H9 (cell line): ENCODE data around the gene FAM76A. TPM values are rescaled to one million over a fixed set of nuclear protein-coding genes. Genes with fewer than 3 reads are reported as not detected.

Experiments used
- DNase-seq: peaks from one replicate; pipeline ENCODE4 v3.0.0-alpha.2; 2017
- H2AFZ ChIP-seq: one replicate; pipeline ENCODE4 v1.6.1; 2013; ENCODE audit warnings: mild to moderate bottlenecking, low read length, control low read depth, moderate library complexity
- H2AK5ac ChIP-seq: 2 replicates; pipeline ENCODE4 v1.6.1; 2013; ENCODE audit warnings: low read length, control low read depth, mixed read lengths; ENCODE audit not compliant: insufficient read length
- H2BK120ac ChIP-seq: one replicate; pipeline ENCODE4 v1.6.1; 2013; ENCODE audit warnings: low read depth, mild to moderate bottlenecking, low read length, control low read depth, inconsistent platforms; ENCODE audit not compliant: poor library complexity, severe bottlenecking
- H2BK12ac ChIP-seq: 2 replicates; pipeline ENCODE4 v1.6.1; 2013; ENCODE audit warnings: low read length, control low read depth, mixed read lengths, low read depth; ENCODE audit not compliant: insufficient read length
- H2BK15ac ChIP-seq: 2 replicates; pipeline ENCODE4 v1.6.1; 2013; ENCODE audit warnings: low read depth, low read length, control low read depth
- H2BK20ac ChIP-seq: one replicate; pipeline ENCODE4 v1.6.1; 2013; ENCODE audit warnings: low read depth, mild to moderate bottlenecking, low read length, control low read depth, inconsistent platforms; ENCODE audit not compliant: poor library complexity, severe bottlenecking
- H2BK5ac ChIP-seq: 2 replicates; pipeline ENCODE4 v1.6.1; 2013; ENCODE audit warnings: low read length, control low read depth, mixed read lengths; ENCODE audit not compliant: insufficient read length
- H3K14ac ChIP-seq: 2 replicates; pipeline ENCODE4 v1.6.1; 2013; ENCODE audit warnings: low read length, control low read depth; ENCODE audit not compliant: insufficient read depth
- H3K18ac ChIP-seq: 2 replicates; pipeline ENCODE4 v1.6.1; 2013; ENCODE audit warnings: low read depth, mild to moderate bottlenecking, mixed read lengths, low read length, control low read depth; ENCODE audit not compliant: insufficient read length
- H3K23ac ChIP-seq: 2 replicates; pipeline ENCODE4 v1.6.1; 2013; ENCODE audit warnings: low read length, control low read depth, mixed read lengths, low read depth; ENCODE audit not compliant: insufficient read length
- H3K23me2 ChIP-seq: 2 replicates; pipeline ENCODE4 v1.6.1; 2013; ENCODE audit warnings: low read depth, mild to moderate bottlenecking, mixed read lengths, low read length, control low read depth; ENCODE audit not compliant: insufficient read length, poor library complexity, severe bottlenecking
- H3K27ac ChIP-seq: 2 replicates; pipeline ENCODE4 v1.5.1; 2013; ENCODE audit warnings: low read length, control low read depth, mixed read lengths, low read depth; ENCODE audit not compliant: insufficient read length
- H3K27me3 ChIP-seq: 2 replicates; pipeline ENCODE4 v1.6.1; 2013; ENCODE audit warnings: low read length, control low read depth, inconsistent platforms; ENCODE audit not compliant: insufficient read depth
- H3K4ac ChIP-seq: 2 replicates; pipeline ENCODE4 v1.6.1; 2013; ENCODE audit warnings: low read depth, mild to moderate bottlenecking, control low read depth, inconsistent platforms, low read length, moderate library complexity
- H3K4me1 ChIP-seq: 2 replicates; pipeline ENCODE4 v1.6.1; 2013; ENCODE audit warnings: low read length, control low read depth, inconsistent platforms; ENCODE audit not compliant: insufficient read depth
- H3K4me2 ChIP-seq: 2 replicates; pipeline ENCODE4 v1.6.1; 2013; ENCODE audit warnings: low read length, control low read depth, mixed read lengths; ENCODE audit not compliant: insufficient read length, insufficient read depth
- H3K56ac ChIP-seq: 2 replicates; pipeline ENCODE4 v1.6.1; 2013; ENCODE audit warnings: low read depth, mild to moderate bottlenecking, mixed read lengths, low read length, control low read depth; ENCODE audit not compliant: insufficient read length
- H3K79me1 ChIP-seq: 2 replicates; pipeline ENCODE4 v1.6.1; 2013; ENCODE audit warnings: low read depth, mild to moderate bottlenecking, moderate library complexity, low read length, control low read depth, inconsistent platforms; ENCODE audit not compliant: insufficient read depth, poor library complexity, severe bottlenecking
- H3K79me2 ChIP-seq: 2 replicates; pipeline ENCODE4 v1.6.1; 2013; ENCODE audit warnings: low read length, control low read depth, inconsistent platforms; ENCODE audit not compliant: insufficient read depth
- H3K9ac ChIP-seq: 2 replicates; pipeline ENCODE4 v1.6.1; 2013; ENCODE audit warnings: low read length, control low read depth, mixed read lengths; ENCODE audit not compliant: insufficient read length; ENCODE audit errors: extremely low read depth
- H3K9me3 ChIP-seq: one replicate; pipeline ENCODE4 v1.6.1; 2013; ENCODE audit warnings: low read depth, low read length, inconsistent platforms; ENCODE audit not compliant: control insufficient read depth
- H3T11ph ChIP-seq: one replicate; pipeline ENCODE4 v1.6.1; 2013; ENCODE audit warnings: mild to moderate bottlenecking, low read length, control low read depth, inconsistent platforms
- H4K20me1 ChIP-seq: one replicate; pipeline ENCODE4 v1.6.1; 2013; ENCODE audit not compliant: control insufficient read depth, insufficient read length, insufficient read depth
- H4K5ac ChIP-seq: 2 replicates; pipeline ENCODE4 v1.6.1; 2013; ENCODE audit warnings: low read depth, mild to moderate bottlenecking, mixed read lengths, low read length, control low read depth; ENCODE audit not compliant: insufficient read length
- H4K8ac ChIP-seq: replicated peaks from 2 replicates; pipeline ENCODE4 v1.6.1; 2013; ENCODE audit warnings: low read length, control low read depth, mixed read lengths, low read depth; ENCODE audit not compliant: insufficient read length
- H4K91ac ChIP-seq: 2 replicates; pipeline ENCODE4 v1.6.1; 2013; ENCODE audit warnings: low read depth, mild to moderate bottlenecking, moderate library complexity, mixed read lengths, low read length, control low read depth; ENCODE audit not compliant: insufficient read length
- H3K27ac Mint-ChIP-seq, 3 experiments: 2 replicates in 2 of 3; 3 replicates in 1 of 3; pipeline ENCODE4 v1.8.0; 2020 to 2021; ENCODE audit warnings: mixed read lengths in 3 of 3, mild to moderate bottlenecking in 1 of 3, moderate library complexity in 1 of 3
- H3K27me3 Mint-ChIP-seq: 2 replicates; pipeline ENCODE4 v1.8.0; 2021; ENCODE audit warnings: low read depth, mild to moderate bottlenecking, moderate library complexity, mixed read lengths
- H3K36me3 Mint-ChIP-seq, 3 experiments: 2 replicates in 2 of 3; 3 replicates in 1 of 3; pipeline ENCODE4 v1.8.0; 2020 to 2021; ENCODE audit warnings: low read depth in 3 of 3, mixed read lengths in 3 of 3; ENCODE audit not compliant: insufficient read depth in 1 of 3
- H3K4me1 Mint-ChIP-seq, 2 experiments: 2 replicates each; pipeline ENCODE4 v1.8.0; 2020; ENCODE audit warnings: mixed read lengths in 2 of 2
- H3K4me3 Mint-ChIP-seq, 2 experiments: 2 replicates in 1 of 2; 3 replicates in 1 of 2; pipeline ENCODE4 v1.8.0; 2020 to 2021; ENCODE audit warnings: mild to moderate bottlenecking in 2 of 2, mixed read lengths in 2 of 2, moderate library complexity in 1 of 2
- H3K9me3 Mint-ChIP-seq, 2 experiments: 2 replicates in 1 of 2; 3 replicates in 1 of 2; pipeline ENCODE4 v1.8.0; 2020; ENCODE audit warnings: mild to moderate bottlenecking in 2 of 2, mixed read lengths in 2 of 2, moderate library complexity in 1 of 2
- whole genome bisulfite sequencing: extraction: QIAGEN DNeasy Blood & Tissue Kit; methylation state at CpG from one replicate; pipeline ENCODE4 v1.1.7; 2013; ENCODE audit warnings: missing lambda C conversion rate, low lambda C conversion rate, mixed read lengths; ENCODE audit not compliant: insufficient read length; ENCODE audit errors: extremely low coverage; 5-methylcytosine and 5-hydroxymethylcytosine counted together
- total RNA-seq: library from RNA; stranded (reverse); gene quantifications from 2 replicates; pipeline ENCODE4 v1.2.1, GENCODE V29; 2021
- TF ChIP-seq, protein P1 (sequence below): fragments of 200-600 bp; sonication (generic); conservative IDR thresholded peaks from 3 replicates; pipeline ENCODE4 v1.8.0; 2021; ENCODE audit warnings: antibody characterized with exemption, mild to moderate bottlenecking

FAM76A gene
- total RNA-seq, 1 experiment from 2014 or later = 10.6 TPM

DNA sequence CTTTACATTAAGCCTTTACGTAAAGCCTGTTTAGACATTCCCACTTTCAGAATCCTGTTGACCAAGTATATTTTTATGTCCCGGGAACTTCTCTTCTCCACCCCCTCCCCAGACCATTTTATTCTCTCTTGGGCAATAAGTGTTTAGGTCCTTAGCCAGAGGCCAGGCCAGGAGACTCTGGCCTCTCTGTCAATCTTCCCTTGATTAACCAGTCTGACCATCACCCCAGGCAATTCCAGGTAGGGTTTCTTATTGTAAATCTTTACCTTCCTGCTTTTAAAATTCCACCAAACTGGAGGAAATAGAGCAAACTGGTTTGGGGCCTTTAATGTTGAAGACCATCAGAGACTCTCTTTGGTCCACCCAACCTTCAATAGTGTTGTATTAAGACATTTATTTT lies 41.6 kb upstream of the FAM76A start:
- no peak overlapping the region for H2AFZ ChIP-seq
- H3K4me1 ChIP-seq = no peaks in the 10 kb centered on the region
- Mint-ChIP-seq H3K4me1 (peaks cover 18 to 19% of the 10 kb centered on the region in 2 experiments), H3K4me3 (no peak overlapping the region), H3K36me3 (peaks cover 8 to 17% (median 14%) of the 10 kb centered on the region in 3 experiments), H3K9me3 (peaks cover 35 to 42% of the 10 kb centered on the region in 2 experiments), H3K27me3 (peaks cover 10% of the 10 kb centered on the region), H3K27ac (no peak overlapping the region)
- H4K5ac ChIP-seq = no peak overlapping the region
- H2AK5ac ChIP-seq = no peak overlapping the region
- no CpG with 5 or more reads among the region's 2 CpGs for WGBS
- no peak overlapping the region for H2BK120ac ChIP-seq
- no peak overlapping the region for H2BK15ac ChIP-seq
- no peaks in the 10 kb centered on the region for H3K27me3 ChIP-seq
- H4K91ac ChIP-seq = no peak overlapping the region
- H2BK12ac ChIP-seq = no peak overlapping the region
- H3K18ac ChIP-seq = no peak overlapping the region
- no peaks in the 10 kb centered on the region for H3K79me1 ChIP-seq
- H3K56ac ChIP-seq = no peak overlapping the region
- H3K23ac ChIP-seq = no peak overlapping the region
- no peak overlapping the region for H3K4me2 ChIP-seq
- no peaks in the 10 kb centered on the region for H4K20me1 ChIP-seq
- DNase-seq = no peak
- H3T11ph ChIP-seq = no peak overlapping the region
- no peak overlapping the region for H3K4ac ChIP-seq
- H3K9me3 ChIP-seq = no peaks in the 10 kb centered on the region
- no peaks in the 10 kb centered on the region for H3K23me2 ChIP-seq
- no peak overlapping the region for H4K8ac ChIP-seq
- TF ChIP-seq, protein P1, sequence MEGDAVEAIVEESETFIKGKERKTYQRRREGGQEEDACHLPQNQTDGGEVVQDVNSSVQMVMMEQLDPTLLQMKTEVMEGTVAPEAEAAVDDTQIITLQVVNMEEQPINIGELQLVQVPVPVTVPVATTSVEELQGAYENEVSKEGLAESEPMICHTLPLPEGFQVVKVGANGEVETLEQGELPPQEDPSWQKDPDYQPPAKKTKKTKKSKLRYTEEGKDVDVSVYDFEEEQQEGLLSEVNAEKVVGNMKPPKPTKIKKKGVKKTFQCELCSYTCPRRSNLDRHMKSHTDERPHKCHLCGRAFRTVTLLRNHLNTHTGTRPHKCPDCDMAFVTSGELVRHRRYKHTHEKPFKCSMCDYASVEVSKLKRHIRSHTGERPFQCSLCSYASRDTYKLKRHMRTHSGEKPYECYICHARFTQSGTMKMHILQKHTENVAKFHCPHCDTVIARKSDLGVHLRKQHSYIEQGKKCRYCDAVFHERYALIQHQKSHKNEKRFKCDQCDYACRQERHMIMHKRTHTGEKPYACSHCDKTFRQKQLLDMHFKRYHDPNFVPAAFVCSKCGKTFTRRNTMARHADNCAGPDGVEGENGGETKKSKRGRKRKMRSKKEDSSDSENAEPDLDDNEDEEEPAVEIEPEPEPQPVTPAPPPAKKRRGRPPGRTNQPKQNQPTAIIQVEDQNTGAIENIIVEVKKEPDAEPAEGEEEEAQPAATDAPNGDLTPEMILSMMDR = no peak
- H3K9ac ChIP-seq = no peak overlapping the region
- H2BK20ac ChIP-seq = no peak overlapping the region
- no peak overlapping the region for H2BK5ac ChIP-seq
- no peaks in the 10 kb centered on the region for H3K79me2 ChIP-seq
- H3K14ac ChIP-seq = no peak overlapping the region
- H3K27ac ChIP-seq = no peak overlapping the region
